Measurements from ENCODE around the gene GPR148.
A peak's percentile ranks its signal among the peaks of the same experiment; 100 is the strongest.

GPR148 gene

DNA sequence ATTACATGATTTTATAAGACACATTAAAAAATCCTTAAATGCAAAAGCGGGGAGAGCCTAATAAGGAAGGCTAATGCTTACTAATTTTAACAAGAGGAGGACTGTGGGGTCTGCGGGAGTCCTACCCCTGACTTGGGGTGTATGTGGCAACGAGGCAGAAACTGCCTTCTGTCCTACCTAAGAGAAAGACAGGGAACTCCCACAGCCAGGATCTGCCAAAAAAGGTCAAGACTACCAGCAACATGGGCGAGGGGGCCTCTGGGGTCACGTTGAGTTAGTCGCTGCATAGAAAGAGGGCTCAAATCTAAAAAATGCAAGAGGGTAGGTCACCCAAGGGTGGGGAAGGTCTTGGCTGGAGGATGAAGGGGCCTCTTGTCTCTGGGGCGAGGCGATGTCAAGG, 25.9 kb downstream of the GPR148 start:
- DNase-seq: no peak

DNA sequence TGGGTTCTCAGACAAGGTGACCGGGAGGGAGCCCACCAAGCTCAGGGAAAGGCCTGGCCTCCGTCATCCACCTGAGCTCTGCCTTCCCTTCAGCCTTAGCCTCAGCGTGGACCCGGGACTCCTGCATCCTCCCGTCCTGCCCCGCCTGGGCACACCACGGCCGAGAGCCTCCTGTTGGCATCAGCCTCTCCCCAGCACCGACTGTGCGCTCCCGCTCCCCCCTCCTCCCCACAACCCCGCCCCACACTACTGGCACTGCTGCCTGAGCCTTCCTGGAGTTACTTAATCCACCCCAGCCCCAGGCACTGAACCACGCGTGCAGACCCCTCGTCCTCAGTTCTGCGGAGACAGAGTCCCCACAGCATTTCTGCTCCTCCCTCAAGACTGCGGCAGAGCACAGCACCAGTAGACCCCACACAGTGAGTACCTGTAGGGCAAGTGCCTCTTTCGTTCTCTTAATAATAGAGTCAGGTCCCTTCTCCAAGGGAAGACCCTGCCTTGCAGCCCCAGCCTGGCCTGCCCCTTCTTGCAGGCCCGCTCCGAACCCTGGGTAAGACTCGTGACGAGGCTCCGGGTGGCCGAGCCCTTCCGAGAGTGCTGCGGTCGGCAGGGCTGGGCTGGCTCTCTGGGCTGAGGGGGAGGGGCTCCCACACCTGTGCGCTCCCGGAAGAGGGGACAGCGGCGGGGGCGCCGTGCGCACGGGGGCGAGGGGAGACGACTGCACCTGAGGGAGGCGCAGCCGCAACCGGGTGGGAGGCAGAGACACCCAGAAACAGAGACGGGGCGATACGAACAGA, 26.6 kb downstream of the GPR148 start, which contains the start of gene AMER3:
TSS of gene AMER3 (plus strand) at position 285 of the 797 bp plus-strand sequence. CDS start 6,533 bp downstream, outside the sequence.
- peak; percentile 24 to 35 for DNase-seq

DNA sequence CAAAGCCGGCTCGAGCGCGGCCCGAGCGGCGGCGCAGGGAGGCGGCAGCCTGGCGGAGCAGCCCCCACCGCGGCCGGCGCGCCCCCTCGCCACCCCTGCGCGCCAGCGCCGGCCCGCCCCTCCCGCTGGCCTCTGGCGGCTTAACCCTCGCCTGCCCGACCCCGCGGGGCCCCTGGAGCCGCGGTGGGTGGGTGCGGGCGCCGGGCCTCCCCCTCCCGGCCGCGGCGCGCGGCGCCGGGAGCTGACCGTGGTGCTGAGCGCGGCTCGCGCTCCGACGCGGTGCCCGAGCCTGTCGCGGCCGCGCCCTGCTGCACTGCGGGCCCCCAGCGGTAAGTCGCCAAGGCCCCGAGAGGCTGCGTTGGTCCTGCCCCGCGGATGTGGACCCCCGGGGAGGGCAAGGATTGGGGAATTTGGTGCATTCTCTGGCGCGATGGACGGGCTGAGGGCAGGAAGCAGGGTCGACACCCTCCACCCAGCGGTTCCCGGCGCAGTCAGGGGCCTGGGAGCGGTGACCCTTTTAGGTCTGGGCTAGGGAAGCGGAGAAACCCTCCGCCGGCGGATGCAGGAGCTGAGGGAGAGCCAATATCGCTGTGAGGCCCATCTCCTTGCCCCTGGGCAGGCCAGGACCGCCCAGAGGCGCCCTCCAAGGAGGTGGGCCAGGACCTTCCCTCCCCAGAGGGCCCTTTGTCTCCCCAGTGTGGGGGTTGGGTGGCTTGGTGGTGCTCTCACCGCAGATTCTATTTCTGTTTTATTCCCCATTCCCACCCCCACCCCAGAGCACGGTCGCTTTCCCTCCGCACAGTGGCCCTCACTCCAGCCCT, 27.4 kb downstream of the GPR148 start:
- DNase-seq: peak; percentile 13 to 16

DNA sequence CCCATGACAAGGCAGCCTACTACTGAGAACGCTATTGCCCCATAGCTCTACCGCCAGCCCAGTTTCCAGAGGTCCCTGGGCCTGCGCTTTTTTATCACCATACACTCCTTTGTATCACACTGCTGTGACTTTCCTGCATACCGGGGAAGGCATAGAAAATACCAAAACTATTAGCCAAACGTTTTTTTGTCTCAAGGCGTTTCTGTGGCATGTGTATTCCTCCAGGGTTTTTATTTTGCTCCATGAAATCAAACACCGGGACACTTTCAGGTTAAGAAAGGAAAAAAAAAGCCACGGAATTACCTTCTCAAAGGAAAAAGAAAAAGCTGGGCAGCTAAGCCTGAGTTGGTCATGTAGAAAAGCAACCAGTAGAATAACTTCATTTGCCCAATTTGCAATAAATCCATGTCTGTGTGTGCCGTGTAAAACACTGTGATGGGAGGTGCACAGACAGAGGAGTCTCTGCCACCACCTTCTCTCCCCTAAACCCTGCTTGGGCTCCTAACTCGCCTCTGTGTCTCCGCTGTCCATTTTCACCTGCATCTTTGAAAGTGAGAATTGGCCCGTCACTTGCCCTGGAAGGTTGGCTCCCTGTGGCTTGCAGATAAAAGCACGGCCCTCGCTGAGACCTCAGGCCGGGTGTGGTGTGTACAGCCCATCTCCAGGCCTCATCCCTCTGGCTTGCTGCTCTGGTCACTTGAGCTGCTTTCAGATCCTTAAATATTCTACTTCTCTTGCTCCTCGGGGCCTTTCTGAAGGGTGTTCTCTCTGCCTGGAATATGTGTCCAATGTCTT, 28.2 kb downstream of the GPR148 start:
- no peak for DNase-seq

DNA sequence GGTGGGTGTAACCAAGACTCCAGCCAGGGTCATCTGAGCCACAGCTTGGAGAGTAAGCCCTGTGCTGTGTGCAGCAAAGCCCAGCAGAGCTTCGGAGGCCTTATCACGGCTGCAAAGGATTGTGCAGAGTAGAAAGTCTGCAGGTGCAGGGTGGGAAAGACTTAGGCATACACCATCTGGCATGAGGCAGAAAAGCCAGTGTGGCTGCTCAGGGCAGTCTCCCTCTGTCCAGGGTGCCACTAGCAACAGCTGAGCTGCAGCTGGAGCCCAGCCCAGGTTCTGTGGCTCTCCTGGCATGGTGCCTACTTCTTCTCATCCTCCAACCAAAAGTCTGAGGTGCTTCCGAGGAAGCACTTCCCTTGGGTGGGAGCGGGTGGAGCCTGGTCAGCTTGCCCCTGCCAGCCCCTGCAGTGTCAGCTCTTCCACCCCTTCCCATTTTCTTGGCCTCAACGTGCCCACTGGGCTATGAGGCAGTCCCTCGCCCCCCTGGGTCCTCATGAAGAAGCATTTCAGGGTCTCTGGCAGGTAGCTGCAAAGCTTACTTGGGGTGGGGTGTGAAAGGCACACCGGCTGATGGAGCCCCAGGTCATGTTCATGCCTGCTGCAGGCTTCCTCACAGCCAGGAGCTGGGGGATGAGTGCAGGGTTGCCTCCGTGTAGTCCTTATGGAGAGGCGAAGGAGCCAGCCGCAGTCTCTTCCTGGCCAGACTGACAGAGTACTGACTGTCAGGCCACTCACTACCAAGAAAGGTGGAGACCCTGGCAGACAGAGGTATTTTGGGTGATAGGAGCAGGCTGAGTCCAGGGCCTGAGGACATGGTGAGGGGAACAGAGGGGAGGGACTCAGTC, 31.3 kb downstream of the GPR148 start:
- no peak for DNase-seq

GRCh38 chr2:130760754-130761751, 32.2 kb downstream of the GPR148 start:
- no peak for DNase-seq

DNA sequence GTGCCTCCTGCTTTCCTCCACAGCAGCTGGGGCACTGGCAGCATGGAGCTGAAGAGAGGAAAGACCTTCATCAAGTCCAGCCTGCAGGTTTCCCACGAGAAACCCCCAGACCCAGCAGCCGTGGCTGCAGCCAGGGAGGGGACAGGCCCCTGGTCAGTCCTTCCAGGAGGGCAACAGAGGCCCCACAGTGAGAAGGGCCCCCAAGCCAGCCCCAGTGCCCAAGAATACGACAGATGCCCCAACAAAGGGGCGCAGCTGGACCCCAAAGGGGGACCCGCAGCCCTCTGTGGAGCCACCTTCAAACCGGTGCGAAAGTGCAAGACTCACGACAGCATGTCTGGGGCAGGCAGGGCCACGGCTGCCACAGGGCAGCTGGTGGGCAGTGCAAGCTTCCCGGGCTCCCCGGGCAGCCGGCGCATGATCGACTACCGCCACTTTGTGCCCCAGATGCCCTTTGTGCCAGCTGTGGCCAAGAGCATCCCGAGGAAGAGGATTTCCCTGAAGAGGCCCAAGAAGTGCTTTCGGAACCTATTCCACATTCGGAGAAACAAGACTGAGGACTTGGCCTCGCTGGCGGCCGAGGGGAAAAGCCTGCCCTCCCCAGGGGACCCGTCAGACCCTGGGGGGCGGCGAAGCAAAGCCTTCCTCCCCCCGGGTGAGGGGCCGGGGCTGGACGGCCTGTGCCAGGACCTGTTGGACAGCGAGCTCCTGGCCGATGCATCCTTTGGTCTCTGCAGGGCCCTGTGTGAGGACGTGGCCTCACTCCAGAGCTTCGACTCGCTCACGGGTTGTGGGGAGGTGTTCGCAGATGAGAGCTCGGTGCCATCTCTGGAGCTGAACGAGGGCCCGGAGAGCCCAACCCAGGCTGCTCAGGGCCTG, 33.4 kb downstream of the GPR148 start:
- no peak for DNase-seq

DNA sequence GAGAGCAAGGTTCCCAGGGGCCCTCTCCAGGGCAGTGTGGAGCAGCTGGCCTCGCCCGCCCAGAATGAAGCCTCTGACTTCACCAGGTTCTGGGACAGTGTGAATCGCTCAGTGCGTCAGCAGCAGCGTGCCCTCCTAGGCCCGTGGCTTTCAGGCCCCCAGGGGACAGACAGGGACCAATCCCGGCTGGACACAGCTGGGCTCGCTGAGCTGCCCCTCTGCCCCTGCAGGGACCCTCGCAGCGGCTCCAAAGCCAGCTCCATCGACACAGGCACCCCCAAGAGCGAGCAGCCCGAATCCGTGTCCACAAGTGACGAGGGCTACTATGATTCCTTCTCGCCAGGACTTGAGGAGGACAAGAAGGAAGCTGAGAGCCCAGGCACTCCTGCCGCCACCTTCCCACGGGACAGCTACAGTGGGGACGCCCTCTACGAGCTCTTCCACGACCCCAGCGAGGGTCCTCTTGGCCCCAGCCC, 34.1 kb downstream of the GPR148 start:
- DNase-seq: no peak

DNA sequence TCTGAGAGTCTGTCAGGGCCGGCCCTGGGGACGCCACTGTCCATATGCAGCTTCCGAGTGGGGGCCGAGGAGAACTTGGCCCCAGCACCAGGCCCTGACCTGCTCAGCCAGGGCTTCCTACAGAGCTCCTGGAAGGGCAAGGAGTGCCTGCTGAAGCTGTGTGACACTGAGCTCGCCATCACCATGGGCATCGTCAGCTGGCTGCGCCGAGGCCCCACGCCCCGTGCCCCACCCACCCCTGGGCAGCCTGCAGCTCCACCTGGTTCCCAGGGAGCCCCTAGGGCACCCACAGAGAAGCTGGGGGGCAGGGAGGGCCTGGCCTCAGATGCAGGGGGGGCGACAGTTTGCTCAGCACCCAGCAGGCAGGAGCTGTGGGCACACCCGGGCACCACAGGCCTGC, 34.5 kb downstream of the GPR148 start:
- no peak for DNase-seq

DNA sequence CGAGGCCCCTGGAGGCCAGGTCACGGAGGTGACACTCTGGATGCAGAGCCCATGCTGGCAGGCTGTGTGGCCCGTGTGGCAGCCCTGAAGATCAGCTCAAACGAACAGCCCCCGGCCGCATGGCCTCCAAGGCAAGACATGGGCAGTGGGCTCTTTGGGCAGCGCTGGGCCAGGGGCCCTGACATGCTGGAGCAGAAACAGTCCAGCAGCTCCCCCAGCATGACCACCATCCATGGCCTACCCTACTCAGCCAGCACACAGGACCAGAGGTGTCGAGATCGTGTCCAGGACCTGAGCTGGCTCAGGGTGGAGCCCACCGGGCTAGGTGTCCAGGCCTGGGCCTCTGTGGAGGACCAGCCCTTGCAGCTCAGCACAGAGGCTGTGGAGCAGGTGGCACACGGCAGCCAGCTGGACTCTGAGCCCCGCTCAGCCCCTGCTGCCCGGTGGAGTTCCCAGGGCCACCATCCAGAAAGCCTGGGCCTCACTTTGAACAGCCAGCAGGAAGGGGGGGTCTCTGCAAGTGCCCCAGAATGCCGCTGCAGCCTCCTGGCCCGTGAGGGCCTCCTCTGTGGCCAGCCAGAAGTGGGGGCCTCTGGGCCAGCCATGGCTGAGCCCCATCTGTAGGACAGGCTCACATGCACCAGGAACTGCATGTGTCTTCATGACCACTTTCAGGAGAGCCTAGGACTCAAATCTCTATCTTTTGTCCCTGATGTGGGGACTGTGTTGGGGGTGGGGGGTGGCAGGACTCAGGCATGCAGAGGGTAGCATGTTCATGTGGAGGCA, 35.4 kb downstream of the GPR148 start:
- no peak for DNase-seq

DNA sequence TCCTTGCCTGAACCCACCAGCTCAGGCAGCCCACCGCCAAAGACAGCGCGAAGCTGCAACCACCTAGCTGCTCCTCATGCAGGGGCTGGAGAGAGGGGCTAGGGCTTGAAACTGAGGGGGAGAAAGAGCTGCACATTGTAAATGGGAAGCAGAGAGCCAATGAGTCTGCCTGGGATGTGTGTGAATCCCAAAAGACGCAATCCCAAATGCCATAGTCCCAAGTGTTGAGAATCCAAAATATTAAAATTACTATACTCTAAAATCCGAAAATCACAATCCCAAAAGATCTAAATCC, 35.9 kb downstream of the GPR148 start:
- no peak for DNase-seq

GRCh38 chr2:130765464-130765863, 36.6 kb downstream of the GPR148 start:
- DNase-seq: no peak

DNA sequence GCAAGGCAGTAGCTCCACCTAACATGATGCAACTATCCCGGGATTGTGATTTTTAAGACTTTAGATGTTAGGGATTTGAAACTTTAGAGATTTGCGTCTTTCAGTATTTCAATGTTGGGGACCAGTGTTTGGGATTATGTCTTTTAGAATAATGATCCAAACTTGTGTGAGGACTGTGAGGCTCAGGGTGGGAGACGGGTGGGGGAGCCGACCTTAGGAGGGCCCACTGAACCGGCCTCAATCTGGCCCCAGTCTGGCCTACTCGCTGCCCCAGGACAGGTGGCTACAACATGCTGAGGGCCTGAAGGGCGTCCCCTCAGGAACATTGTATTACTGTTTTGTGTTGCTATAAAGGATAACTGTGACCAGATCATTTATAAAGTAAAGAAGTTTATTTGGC, 37.2 kb downstream of the GPR148 start:
- no peak for DNase-seq

GRCh38 chr2:130766711-130767407, 38.0 kb downstream of the GPR148 start:
- no peak for DNase-seq

DNA sequence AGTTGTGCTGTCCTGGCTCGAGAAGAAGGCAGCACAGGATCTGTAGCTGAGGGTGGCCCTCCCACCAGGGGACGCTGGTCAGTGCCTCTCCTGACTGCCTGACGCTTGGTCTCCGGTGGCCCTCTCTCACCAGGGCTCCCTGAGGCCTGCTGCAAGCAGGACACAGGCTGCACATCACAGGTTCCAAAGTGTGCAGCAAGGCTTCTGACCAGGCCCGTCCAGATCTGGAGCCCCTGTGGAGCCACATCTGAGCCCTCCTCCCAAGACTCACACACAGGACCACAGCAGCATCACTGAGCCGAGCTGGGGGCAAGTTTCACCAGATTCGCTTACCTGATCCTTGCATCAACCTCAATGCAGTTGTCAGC, 38.5 kb downstream of the GPR148 start:
- DNase-seq: no peak

- no peak for DNase-seq
These were observed 39.5 kb downstream of the GPR148 start for GRCh38 chr2:130768191-130768855.

- DNase-seq: no peak
These were observed 40.6 kb downstream of the GPR148 start for GRCh38 chr2:130769343-130769907.

DNA sequence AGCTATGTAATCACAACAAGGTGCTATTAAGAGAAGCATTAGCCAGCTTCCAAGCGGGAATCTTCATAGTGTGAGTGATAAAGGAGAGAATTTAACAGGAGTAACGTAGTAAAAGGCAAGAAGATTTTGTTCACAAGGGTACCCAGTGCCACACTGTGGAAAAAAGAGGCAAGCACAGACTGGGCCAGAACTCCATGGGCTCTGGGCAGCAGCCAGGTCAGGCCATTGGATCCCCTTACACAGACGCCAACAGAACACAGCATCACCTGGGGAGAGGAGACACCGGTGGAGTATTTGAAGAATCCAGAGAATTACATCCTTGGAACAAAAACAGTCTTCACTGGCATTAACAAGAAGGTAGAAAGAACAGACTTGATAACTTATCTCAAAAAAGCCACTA, 47.7 kb downstream of the GPR148 start:
- no peak for DNase-seq
